T-cell (primary cell): ENCODE measurements around the gene PALD1. TPM values are rescaled to one million over a fixed set of nuclear protein-coding genes. Genes with fewer than 3 reads are reported as not detected.

Source experiments
- ATAC-seq, 4 experiments: fragments of 200-7000 bp in 3 of 4; fragments of 150-1000 bp in 1 of 4; cut with Tn5 transposase; replicated peaks in 1 of 4; 1 replicate in 3 of 4; 2 replicates in 1 of 4; pipeline ENCODE4 v1.10.0; 2021; ENCODE audit warnings: moderate library complexity in 3 of 4, mild to moderate bottlenecking in 2 of 4, moderate number of reproducible peaks in 1 of 4
- CTCF ChIA-PET, 2 donors: fragments of 300-600 bp; sonication (Branson Sonifier 250); formaldehyde crosslinking; loops; one replicate each; lab custom pipeline; 2022; ENCODE audit warnings: antibody characterized with exemption in 2 of 2; lab: Charles Lee
- POLR2A ChIA-PET, 2 donors: fragments of 300-600 bp; sonication (Branson Sonifier 250); formaldehyde crosslinking; loops; one replicate each; lab custom pipeline; 2022; ENCODE audit warnings: antibody characterized with exemption in 2 of 2; lab: Charles Lee
- DNase-seq, 35 experiments: peaks; one replicate each; pipeline versions ENCODE4 v3.0.0 to v3.0.0-alpha.2; 2013 to 2023
- H3K27ac ChIP-seq: one replicate; pipeline ENCODE4 v1.5.1; 2013; ENCODE audit warnings: low read length
- H3K27me3 ChIP-seq, 2 experiments: replicated peaks in 1 of 2; 1 replicate in 1 of 2; 2 replicates in 1 of 2; pipeline versions ENCODE4 v1.6.1 to v1.7.0; 2013; ENCODE audit warnings: low read length in 1 of 2, mixed read lengths in 1 of 2; ENCODE audit not compliant: control insufficient read depth in 2 of 2, insufficient read depth in 2 of 2; ENCODE audit errors: extremely low read depth in 1 of 2
- H3K36me3 ChIP-seq, 2 donors: 1 replicate in 1 of 2; 2 replicates in 1 of 2; pipeline versions ENCODE4 v1.6.1 to v1.7.0; 2013; ENCODE audit warnings: low read length in 1 of 2; ENCODE audit not compliant: control insufficient read depth in 2 of 2, insufficient read depth in 1 of 2; ENCODE audit errors: extremely low read depth in 1 of 2
- H3K4me1 ChIP-seq, 2 experiments: 1 replicate in 1 of 2; 2 replicates in 1 of 2; pipeline versions ENCODE4 v1.6.1 to v1.7.0; 2013; ENCODE audit warnings: low read length in 2 of 2, mixed read lengths in 1 of 2; ENCODE audit not compliant: insufficient read depth in 2 of 2, control insufficient read depth in 1 of 2; ENCODE audit errors: extremely low read depth in 1 of 2
- H3K4me3 ChIP-seq, 2 donors: 1 replicate in 1 of 2; 2 replicates in 1 of 2; pipeline versions ENCODE4 v1.5.1 to v1.7.0; 2013; ENCODE audit warnings: mild to moderate bottlenecking in 2 of 2, low read length in 1 of 2, moderate library complexity in 1 of 2; ENCODE audit not compliant: control insufficient read depth in 1 of 2; ENCODE audit errors: extremely low read depth in 1 of 2
- H3K9me3 ChIP-seq: 2 replicates; pipeline ENCODE4 v1.7.0; 2013
- H3K27ac Mint-ChIP-seq, 2 donors: one replicate each; pipeline ENCODE4 v1.8.0; 2020 to 2021; ENCODE audit warnings: mild to moderate bottlenecking in 2 of 2, mixed read lengths in 2 of 2
- H3K27me3 Mint-ChIP-seq, 2 donors: one replicate each; pipeline ENCODE4 v1.8.0; 2021 to 2022; ENCODE audit warnings: mixed read lengths in 2 of 2
- H3K36me3 Mint-ChIP-seq: one replicate; pipeline ENCODE4 v1.8.0; 2021; ENCODE audit warnings: mixed read lengths
- H3K4me1 Mint-ChIP-seq, 3 donors: one replicate each; pipeline ENCODE4 v1.8.0; 2020 to 2022; ENCODE audit warnings: mixed read lengths in 3 of 3, mild to moderate bottlenecking in 1 of 3
- H3K4me3 Mint-ChIP-seq, 3 donors: one replicate each; pipeline ENCODE4 v1.8.0; 2020 to 2022; ENCODE audit warnings: mild to moderate bottlenecking in 3 of 3, mixed read lengths in 3 of 3, moderate library complexity in 3 of 3
- H3K9me3 Mint-ChIP-seq, 3 donors: one replicate each; pipeline ENCODE4 v1.8.0; 2020 to 2022; ENCODE audit warnings: mixed read lengths in 3 of 3
- WGBS: methylation state at CpG from one replicate; pipeline ENCODE4 v1.1.5; 2013; ENCODE audit warnings: missing lambda C conversion rate; ENCODE audit not compliant: insufficient coverage; 5-methylcytosine and 5-hydroxymethylcytosine counted together
- total RNA-seq, 35 experiments: library from RNA in 6 of 35; stranded (reverse) in 6 of 35; fragments of 120-200 nt in 1 of 35; gene quantifications; one replicate each; pipeline versions ENCODE4 v1.2.1 to v1.2.4 and lab custom pipeline; 2013 to 2026

Gene PALD1
- total RNA-seq, 5 donors from 2014 or later (not counting 1 experiment from before 2014, with no cell fraction given), result 0.10 to 0.38 (median 0.13) TPM

GRCh38 chr10:70502406-70502805 lies 23.8 kb downstream of the PALD1 start:
- H3K36me3 Mint-ChIP-seq, result no peaks in the 10 kb centered on the region
- POLR2A ChIA-PET, result no interaction called here
- no peak overlapping the region for H3K4me3 ChIP-seq
- no peak overlapping the region for H3K27ac ChIP-seq
- no peak overlapping the region for H3K4me3 Mint-ChIP-seq
- 95% methylated on average over 2 of the region's 3 CpGs for WGBS
- no peaks in the 10 kb centered on the region for H3K4me1 ChIP-seq
- DNase-seq, result no peak
- H3K27me3 ChIP-seq, result peaks cover 0 to 2% of the 10 kb centered on the region in 2 experiments
- no peaks in the 10 kb centered on the region for H3K36me3 ChIP-seq
- no peaks in the 10 kb centered on the region for H3K27me3 Mint-ChIP-seq
- peaks cover 0 to 5% (median 0%) of the 10 kb centered on the region in 3 donors for H3K4me1 Mint-ChIP-seq
- H3K9me3 Mint-ChIP-seq, result no peaks in the 10 kb centered on the region
- no peak for ATAC-seq
- no peaks in the 10 kb centered on the region for H3K9me3 ChIP-seq
- CTCF ChIA-PET, result no interaction called here
- no peak overlapping the region for H3K27ac Mint-ChIP-seq

DNA sequence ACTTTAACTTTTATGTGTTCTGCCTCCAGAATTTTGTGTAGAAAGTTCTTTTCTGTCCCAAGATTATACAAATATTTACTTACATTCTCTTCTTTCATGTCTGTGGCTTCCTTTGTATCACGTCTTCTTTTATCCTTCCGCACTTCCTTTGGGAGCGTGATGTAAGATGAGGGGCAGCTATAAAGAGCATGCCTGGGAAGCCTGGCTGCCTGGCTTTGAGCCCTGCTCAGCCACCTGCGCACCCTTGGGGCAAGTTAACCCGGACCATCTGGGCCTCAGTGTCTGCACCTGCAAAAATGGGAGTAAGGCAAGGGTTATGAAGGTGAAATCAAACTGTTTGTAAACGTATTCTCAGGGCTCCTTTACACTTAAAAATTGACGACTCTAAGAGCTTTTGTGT lies 25.2 kb downstream of the PALD1 start:
- H3K36me3 Mint-ChIP-seq, result no peaks in the 10 kb centered on the region
- ChIA-PET POLR2A (interaction anchor here in 1 of 2 donors (0.6 kb wide), 1 partner anchor 125 kb away, joined by 5 read pairs; no protein-coding TSS in a partner anchor), CTCF (no interaction called here)
- no peak overlapping the region for H3K4me3 Mint-ChIP-seq
- Histone ChIP-seq H3K4me1 (no peaks in the 10 kb centered on the region), H3K27ac (no peak overlapping the region), H3K9me3 (no peaks in the 10 kb centered on the region), H3K4me3 (no peak overlapping the region), H3K36me3 (peaks cover 0 to 2% of the 10 kb centered on the region in 2 donors), H3K27me3 (peaks cover 0 to 3% of the 10 kb centered on the region in 2 experiments)
- H3K27ac Mint-ChIP-seq, result no peak overlapping the region
- ATAC-seq (no peak), DNase-seq (no peak)
- 92% methylated on average over 2 of the region's 7 CpGs for WGBS
- peaks cover 0 to 5% (median 0%) of the 10 kb centered on the region in 3 donors for H3K4me1 Mint-ChIP-seq
- H3K9me3 Mint-ChIP-seq, result no peaks in the 10 kb centered on the region
- H3K27me3 Mint-ChIP-seq, result no peaks in the 10 kb centered on the region

DNA sequence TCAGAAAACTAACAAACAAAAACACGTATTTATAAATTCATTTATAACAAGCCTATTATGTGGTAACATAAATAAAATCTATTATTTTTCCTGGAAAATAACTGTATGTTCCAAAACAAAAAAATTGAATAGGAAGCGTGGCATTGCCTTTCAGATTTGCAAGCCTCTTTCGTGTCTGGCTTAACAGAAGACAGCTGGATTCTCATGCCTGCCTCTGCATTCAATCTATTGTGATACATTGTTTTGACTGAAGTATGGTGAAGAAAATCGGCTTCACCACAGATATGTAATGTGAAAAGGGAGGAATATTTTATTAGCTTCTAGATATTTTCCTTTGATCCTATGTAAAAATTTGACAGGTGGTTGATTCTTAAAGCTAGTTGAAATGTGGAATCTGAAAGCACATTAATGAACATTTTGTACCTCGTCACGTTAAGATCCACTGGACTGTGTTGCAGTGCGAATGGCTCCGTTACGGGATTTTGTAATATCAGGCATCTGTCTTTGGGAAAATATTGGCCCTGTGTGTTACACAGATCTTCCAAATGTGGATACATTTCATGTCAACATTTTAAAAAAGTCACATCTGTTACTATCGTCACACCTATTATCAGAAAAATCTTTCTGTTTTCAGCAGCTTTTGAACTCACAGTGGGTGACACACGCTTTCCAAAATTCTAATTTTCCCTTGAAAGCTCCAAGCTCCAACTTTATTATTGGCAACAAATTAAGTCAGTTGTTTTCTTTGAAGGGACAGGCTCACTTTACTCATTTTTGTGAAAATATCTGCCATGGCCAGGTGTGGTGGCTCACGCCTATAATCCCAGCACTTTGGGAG lies 26.2 kb downstream of the PALD1 start:
- ChIA-PET CTCF (no interaction called here), POLR2A (interaction anchor here in 1 of 2 donors (0.6 kb wide), 1 partner anchor 126 kb away, joined by 5 read pairs; no protein-coding TSS in a partner anchor)
- DNase-seq, result no peak
- H3K27ac Mint-ChIP-seq, result no peak overlapping the region
- H3K9me3 ChIP-seq, result no peaks in the 10 kb centered on the region
- no peaks in the 10 kb centered on the region for H3K27me3 Mint-ChIP-seq
- WGBS, result 90% methylated on average over 8 of the region's 12 CpGs
- no peaks in the 10 kb centered on the region for H3K4me1 ChIP-seq
- no peak overlapping the region for H3K4me3 ChIP-seq
- peaks cover 0 to 8% (median 0%) of the 10 kb centered on the region in 3 donors for H3K4me1 Mint-ChIP-seq
- no peaks in the 10 kb centered on the region for H3K36me3 Mint-ChIP-seq
- H3K27me3 ChIP-seq, result peaks cover 0 to 11% of the 10 kb centered on the region in 2 experiments
- no peak overlapping the region for H3K27ac ChIP-seq
- H3K4me3 Mint-ChIP-seq, result no peak overlapping the region
- H3K9me3 Mint-ChIP-seq, result no peaks in the 10 kb centered on the region
- H3K36me3 ChIP-seq, result peaks cover 0 to 2% of the 10 kb centered on the region in 2 donors
- ATAC-seq, result no peak

GRCh38 chr10:70505908-70506307 lies 27.3 kb downstream of the PALD1 start:
- H3K27me3 Mint-ChIP-seq, result no peaks in the 10 kb centered on the region
- no peaks in the 10 kb centered on the region for H3K9me3 Mint-ChIP-seq
- 90% methylated on average over 6 of the region's 9 CpGs for WGBS
- no peak overlapping the region for H3K27ac Mint-ChIP-seq
- Histone ChIP-seq H3K27ac (no peak overlapping the region), H3K27me3 (peaks cover 0 to 17% of the 10 kb centered on the region in 2 experiments), H3K9me3 (no peaks in the 10 kb centered on the region), H3K4me3 (no peak overlapping the region), H3K36me3 (peaks cover 0 to 2% of the 10 kb centered on the region in 2 donors), H3K4me1 (no peaks in the 10 kb centered on the region)
- no peak for ATAC-seq
- DNase-seq, result no peak
- no peak overlapping the region for H3K4me3 Mint-ChIP-seq
- ChIA-PET CTCF (interaction anchor here in 1 of 2 donors (0.6 kb wide), 1 partner anchor 26 kb away, joined by 3 read pairs; no protein-coding TSS in a partner anchor), POLR2A (no interaction called here)
- H3K4me1 Mint-ChIP-seq, result peaks cover 0 to 3% (median 0%) of the 10 kb centered on the region in 3 donors
- H3K36me3 Mint-ChIP-seq, result no peaks in the 10 kb centered on the region

DNA sequence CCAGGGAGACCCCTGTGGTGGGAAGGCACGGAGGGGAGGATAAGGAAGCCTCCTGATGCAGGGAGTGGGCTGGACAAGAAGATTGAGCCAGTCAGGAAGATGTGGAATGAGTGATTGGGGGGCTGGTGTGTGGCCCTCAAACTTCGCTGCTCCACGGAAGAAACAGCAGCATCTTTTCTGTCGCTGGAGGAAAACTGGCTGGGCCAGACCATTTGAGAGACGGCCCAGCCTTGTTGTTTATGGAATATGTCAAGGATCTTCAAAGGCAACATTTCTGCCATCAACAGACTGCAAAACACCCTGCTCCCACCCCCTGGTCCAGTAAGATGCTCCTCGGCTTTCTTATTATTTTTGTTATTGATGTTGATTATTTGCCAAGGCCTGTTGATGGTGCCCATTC lies 29.4 kb downstream of the PALD1 start:
- Mint-ChIP-seq H3K27ac (no peak overlapping the region), H3K4me3 (no peak overlapping the region)

GRCh38 chr10:70508912-70509756 lies 30.6 kb downstream of the PALD1 start:
- Histone ChIP-seq H3K9me3 (no peaks in the 10 kb centered on the region), H3K36me3 (peaks cover 0 to 2% of the 10 kb centered on the region in 2 donors), H3K27me3 (peaks cover 0 to 29% of the 10 kb centered on the region in 2 experiments), H3K4me1 (no peaks in the 10 kb centered on the region), H3K27ac (no peak overlapping the region), H3K4me3 (no peak overlapping the region)
- Mint-ChIP-seq H3K36me3 (no peaks in the 10 kb centered on the region), H3K4me1 (peaks cover 0 to 3% (median 0%) of the 10 kb centered on the region in 3 donors), H3K27ac (no peak overlapping the region), H3K9me3 (no peaks in the 10 kb centered on the region), H3K4me3 (no peak overlapping the region), H3K27me3 (no peaks in the 10 kb centered on the region)
- 57% methylated on average over 10 of the region's 14 CpGs for WGBS
- CTCF ChIA-PET, result interaction anchor here in 1 of 2 donors (0.8 kb wide), 1 partner anchor 48 kb away, joined by 3 read pairs; no protein-coding TSS in a partner anchor
- POLR2A ChIA-PET, result no interaction called here
- ATAC-seq (no peak), DNase-seq (no peak)

More for the DNA sequence above, 29.4 kb downstream of the PALD1 start:
- no peaks in the 10 kb centered on the region for H3K27me3 Mint-ChIP-seq
- H3K27me3 ChIP-seq, result peaks cover 0 to 23% of the 10 kb centered on the region in 2 experiments
- H3K36me3 ChIP-seq, result peaks cover 0 to 2% of the 10 kb centered on the region in 2 donors
- POLR2A ChIA-PET, result no interaction called here
- no peak for DNase-seq
- CTCF ChIA-PET, result no interaction called here
- H3K4me3 ChIP-seq, result no peak overlapping the region
- H3K4me1 Mint-ChIP-seq, result peaks cover 0 to 3% (median 0%) of the 10 kb centered on the region in 3 donors
- no peaks in the 10 kb centered on the region for H3K9me3 ChIP-seq
- H3K36me3 Mint-ChIP-seq, result no peaks in the 10 kb centered on the region
- H3K27ac ChIP-seq, result no peak overlapping the region
- WGBS, result 50% methylated on average over 1 of the region's 6 CpGs
- H3K9me3 Mint-ChIP-seq, result no peaks in the 10 kb centered on the region
- no peak for ATAC-seq
- H3K4me1 ChIP-seq, result no peaks in the 10 kb centered on the region
